Measurements from ENCODE around the gene PGAM2.

PGAM2 gene

GRCh38 chr7:44107961-44108767, 42.8 kb upstream of the PGAM2 start:
- no peak overlapping the region for H3K4me3 ChIP-seq (ENCODE audit: low read depth in 1 of 2, low read length in 2 of 2)
- H3K27ac ChIP-seq (ENCODE audit: low read length): no peak overlapping the region
- no peaks in the 10 kb centered on the region for H3K4me1 ChIP-seq (ENCODE audit: control insufficient read depth in 1 of 2, insufficient read depth in 2 of 2, low read length in 2 of 2)
- H3K27me3 ChIP-seq (ENCODE audit: low read depth, low read length): peaks cover 6% of the 10 kb centered on the region
- peaks cover 0 to 39% of the 10 kb centered on the region in 2 donors for H3K36me3 ChIP-seq (ENCODE audit: control insufficient read depth in 1 of 2, insufficient read depth in 2 of 2, low read length in 2 of 2)
- H3K9me3 ChIP-seq (ENCODE audit: control insufficient read depth in 1 of 2, low read length in 2 of 2): no peaks in the 10 kb centered on the region

DNA sequence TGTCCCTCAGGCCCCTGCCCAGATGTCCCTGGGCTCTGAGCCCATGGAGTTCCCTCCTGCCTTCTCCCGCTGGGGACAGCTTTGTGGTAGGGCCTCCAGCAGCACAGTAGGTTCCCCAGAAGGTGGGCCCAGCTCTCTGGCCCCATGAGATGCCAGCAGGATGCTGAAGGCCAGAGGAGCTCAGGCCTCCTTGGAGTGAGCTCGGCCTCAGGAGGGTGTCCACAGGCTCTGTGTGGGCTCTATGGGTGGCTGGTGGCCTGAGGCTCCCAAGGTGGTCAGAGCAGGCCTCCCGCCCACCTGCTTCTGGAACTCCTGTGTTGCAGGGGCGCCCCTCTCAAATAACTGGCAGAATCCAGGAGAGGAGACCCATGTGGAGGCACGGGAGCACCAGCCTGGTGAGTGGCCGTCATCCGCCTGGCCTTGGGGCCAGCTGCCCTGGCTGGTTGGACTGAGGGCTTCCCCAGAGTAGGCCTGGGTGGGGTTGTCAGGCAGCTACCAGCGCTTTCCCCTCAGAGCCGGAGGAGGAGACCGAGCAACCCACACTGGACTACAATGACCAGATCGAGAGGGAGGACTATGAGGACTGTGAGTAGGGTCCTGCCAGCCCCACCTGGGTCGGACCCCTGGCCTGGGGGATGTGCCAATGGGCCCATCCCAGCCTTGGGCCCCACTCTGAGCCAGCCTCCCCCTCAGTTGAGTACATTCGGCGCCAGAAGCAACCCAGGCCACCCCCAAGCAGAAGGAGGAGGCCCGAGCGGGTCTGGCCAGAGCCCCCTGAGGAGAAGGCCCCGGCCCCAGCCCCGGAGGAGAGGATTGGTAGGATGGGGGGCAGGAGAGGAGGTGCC, 42.0 kb upstream of the PGAM2 start:
- H3K27ac ChIP-seq (ENCODE audit: low read length): no peak overlapping the region
- no peaks in the 10 kb centered on the region for H3K4me1 ChIP-seq (ENCODE audit: control insufficient read depth in 1 of 2, insufficient read depth in 2 of 2, low read length in 2 of 2)
- no peak overlapping the region for H3K4me3 ChIP-seq (ENCODE audit: low read depth in 1 of 2, low read length in 2 of 2)
- H3K36me3 ChIP-seq (ENCODE audit: control insufficient read depth in 1 of 2, insufficient read depth in 2 of 2, low read length in 2 of 2): peaks cover 0 to 34% of the 10 kb centered on the region in 2 donors
- peaks cover 7% of the 10 kb centered on the region for H3K27me3 ChIP-seq (ENCODE audit: low read depth, low read length)
- H3K9me3 ChIP-seq (ENCODE audit: control insufficient read depth in 1 of 2, low read length in 2 of 2): no peaks in the 10 kb centered on the region

DNA sequence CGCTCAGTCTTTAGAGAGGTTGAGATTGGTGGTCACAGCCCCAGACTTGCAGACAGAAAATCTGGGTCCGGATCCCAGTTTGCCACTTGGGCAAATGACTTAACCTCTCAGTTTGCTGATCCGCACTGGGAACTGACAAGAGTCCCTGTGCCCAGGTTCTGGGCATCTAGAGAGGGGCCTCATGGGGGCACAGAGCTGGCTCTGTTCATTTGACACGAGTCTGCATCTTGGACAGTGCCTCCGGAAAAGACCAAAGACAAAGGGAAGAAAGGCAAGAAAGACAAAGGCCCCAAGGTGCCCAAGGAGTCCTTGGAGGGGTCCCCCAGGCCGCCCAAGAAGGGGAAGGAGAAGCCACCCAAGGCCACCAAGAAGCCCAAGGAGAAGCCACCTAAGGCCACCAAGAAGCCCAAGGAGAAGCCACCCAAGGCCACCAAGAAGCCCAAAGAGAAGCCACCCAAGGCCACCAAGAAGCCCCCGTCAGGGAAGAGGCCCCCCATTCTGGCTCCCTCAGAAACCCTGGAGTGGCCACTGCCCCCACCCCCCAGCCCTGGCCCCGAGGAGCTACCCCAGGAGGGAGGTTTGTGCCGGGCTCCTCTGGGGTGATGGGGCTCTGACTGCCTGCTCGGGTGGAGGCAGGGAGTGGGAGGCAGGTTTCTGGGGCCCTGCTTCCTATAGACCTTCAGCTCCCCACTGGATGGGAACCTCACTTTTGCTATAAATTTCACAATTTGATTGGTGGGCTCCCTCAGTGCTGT, 41.1 kb upstream of the PGAM2 start:
- Histone ChIP-seq H3K27ac (ENCODE audit: low read length) (no peak overlapping the region), H3K4me1 (ENCODE audit: control insufficient read depth in 1 of 2, insufficient read depth in 2 of 2, low read length in 2 of 2) (no peaks in the 10 kb centered on the region), H3K27me3 (ENCODE audit: low read depth, low read length) (peaks cover 7% of the 10 kb centered on the region), H3K9me3 (ENCODE audit: control insufficient read depth in 1 of 2, low read length in 2 of 2) (no peaks in the 10 kb centered on the region), H3K4me3 (ENCODE audit: low read depth in 1 of 2, low read length in 2 of 2) (peak overlapping the region in 1 of 2 donors; percentile 70), H3K36me3 (ENCODE audit: control insufficient read depth in 1 of 2, insufficient read depth in 2 of 2, low read length in 2 of 2) (peaks cover 0 to 26% of the 10 kb centered on the region in 2 donors)

DNA sequence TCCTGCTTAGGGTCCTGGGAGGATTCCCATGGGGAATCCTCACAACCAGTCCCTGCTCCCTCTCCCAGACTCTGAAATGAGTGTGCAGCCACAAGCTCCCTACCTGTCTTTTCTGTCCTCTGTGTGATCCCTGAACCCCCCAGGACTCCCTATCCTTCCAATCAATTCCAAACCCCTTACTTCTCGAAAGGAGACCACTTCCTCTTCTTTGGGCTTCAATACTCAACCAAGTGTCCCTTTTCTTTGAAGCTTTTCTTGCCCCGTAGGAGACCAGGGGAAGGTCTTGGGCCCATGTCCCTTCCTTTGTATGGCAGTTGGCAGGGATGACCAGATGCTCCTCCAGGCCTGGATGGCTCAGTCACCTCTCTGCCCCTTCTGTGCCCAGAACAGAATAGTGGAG, 40.5 kb upstream of the PGAM2 start:
- Histone ChIP-seq H3K27ac (ENCODE audit: low read length) (peak overlapping the region; percentile 83), H3K4me1 (ENCODE audit: control insufficient read depth in 1 of 2, insufficient read depth in 2 of 2, low read length in 2 of 2) (no peaks in the 10 kb centered on the region), H3K4me3 (ENCODE audit: low read depth in 1 of 2, low read length in 2 of 2) (peak overlapping the region; percentile 64 to 70), H3K27me3 (ENCODE audit: low read depth, low read length) (peaks cover 7% of the 10 kb centered on the region), H3K36me3 (ENCODE audit: control insufficient read depth in 1 of 2, insufficient read depth in 2 of 2, low read length in 2 of 2) (peaks cover 0 to 19% of the 10 kb centered on the region in 2 donors), H3K9me3 (ENCODE audit: control insufficient read depth in 1 of 2, low read length in 2 of 2) (no peaks in the 10 kb centered on the region)

DNA sequence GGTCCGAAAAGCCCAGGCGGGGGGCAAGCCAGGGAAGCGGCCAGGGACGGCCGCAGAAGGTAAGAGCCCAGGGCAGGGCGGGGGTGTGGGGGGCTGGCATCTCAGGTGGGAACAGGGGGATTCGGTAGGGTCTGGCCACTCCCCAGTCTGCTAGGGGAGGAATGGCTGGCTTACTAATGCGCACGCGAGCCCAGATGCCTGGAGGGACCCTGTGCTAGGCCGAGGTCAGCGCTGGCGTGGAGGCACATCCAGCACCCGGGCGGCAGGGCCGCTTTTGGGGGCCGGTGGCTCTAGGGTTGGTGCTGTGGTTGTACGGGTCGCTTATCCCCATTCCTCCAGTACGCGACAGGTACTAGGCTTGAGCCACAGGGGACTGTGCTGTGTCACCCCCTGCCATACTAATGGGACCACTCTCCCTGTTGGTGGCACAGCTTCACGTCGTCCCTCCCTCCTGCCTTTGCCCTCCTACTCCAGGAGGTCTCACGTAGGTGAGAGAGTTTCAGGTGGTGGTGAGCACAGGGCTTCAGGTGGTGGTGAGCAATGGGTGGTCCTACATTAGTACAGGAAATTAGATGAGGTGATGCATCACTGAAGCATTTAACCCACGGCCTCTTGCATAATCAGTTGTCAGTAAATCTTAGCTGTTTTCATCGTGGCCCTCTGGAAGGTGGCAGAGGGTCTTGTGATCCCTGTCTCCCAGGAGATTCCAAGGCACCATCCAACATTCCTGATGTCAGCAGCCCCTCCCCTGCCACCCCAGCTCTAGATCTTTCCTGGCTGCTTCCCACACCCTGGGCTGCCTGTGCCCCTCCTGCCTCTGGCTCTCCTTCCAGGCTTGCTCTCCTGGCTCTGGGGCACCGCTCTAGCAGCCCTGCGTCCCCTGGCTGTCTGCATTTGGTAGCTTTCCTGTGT, 39.7 kb upstream of the PGAM2 start:
- Histone ChIP-seq H3K36me3 (ENCODE audit: control insufficient read depth in 1 of 2, insufficient read depth in 2 of 2, low read length in 2 of 2) (peaks cover 0 to 12% of the 10 kb centered on the region in 2 donors), H3K27me3 (ENCODE audit: low read depth, low read length) (peaks cover 7% of the 10 kb centered on the region), H3K27ac (ENCODE audit: low read length) (peak overlapping the region; percentile 83), H3K9me3 (ENCODE audit: control insufficient read depth in 1 of 2, low read length in 2 of 2) (no peaks in the 10 kb centered on the region), H3K4me1 (ENCODE audit: control insufficient read depth in 1 of 2, insufficient read depth in 2 of 2, low read length in 2 of 2) (no peaks in the 10 kb centered on the region), H3K4me3 (ENCODE audit: low read depth in 1 of 2, low read length in 2 of 2) (peak overlapping the region; percentile 64 to 70)

GRCh38 chr7:44103923-44104859, 38.8 kb upstream of the PGAM2 start, which contains the start of gene AEBP1:
AEBP1 (plus strand) TSS chr7:44104345; CDS start chr7:44104666, 321 bp downstream.
- Histone ChIP-seq H3K27ac (ENCODE audit: low read length) (peak within 1 kb of the TSS; percentile 83), H3K27me3 (ENCODE audit: low read depth, low read length) (peaks cover 7% of the 10 kb centered on the region), H3K36me3 (ENCODE audit: control insufficient read depth in 1 of 2, insufficient read depth in 2 of 2, low read length in 2 of 2) (peaks cover 0 to 10% of the 10 kb centered on the region in 2 donors), H3K9me3 (ENCODE audit: control insufficient read depth in 1 of 2, low read length in 2 of 2) (no peaks in the 10 kb centered on the region), H3K4me3 (ENCODE audit: low read depth in 1 of 2, low read length in 2 of 2) (peak within 1 kb of the TSS; percentile 64 to 70), H3K4me1 (ENCODE audit: control insufficient read depth in 1 of 2, insufficient read depth in 2 of 2, low read length in 2 of 2) (no peaks in the 10 kb centered on the region)

GRCh38 chr7:44103566-44103922, 38.2 kb upstream of the PGAM2 start:
- H3K4me3 ChIP-seq (ENCODE audit: low read depth in 1 of 2, low read length in 2 of 2): no peak overlapping the region
- peaks cover 0 to 8% of the 10 kb centered on the region in 2 donors for H3K36me3 ChIP-seq (ENCODE audit: control insufficient read depth in 1 of 2, insufficient read depth in 2 of 2, low read length in 2 of 2)
- peaks cover 7% of the 10 kb centered on the region for H3K27me3 ChIP-seq (ENCODE audit: low read depth, low read length)
- H3K27ac ChIP-seq (ENCODE audit: low read length): no peak overlapping the region
- no peaks in the 10 kb centered on the region for H3K9me3 ChIP-seq (ENCODE audit: control insufficient read depth in 1 of 2, low read length in 2 of 2)
- H3K4me1 ChIP-seq (ENCODE audit: control insufficient read depth in 1 of 2, insufficient read depth in 2 of 2, low read length in 2 of 2): no peaks in the 10 kb centered on the region

DNA sequence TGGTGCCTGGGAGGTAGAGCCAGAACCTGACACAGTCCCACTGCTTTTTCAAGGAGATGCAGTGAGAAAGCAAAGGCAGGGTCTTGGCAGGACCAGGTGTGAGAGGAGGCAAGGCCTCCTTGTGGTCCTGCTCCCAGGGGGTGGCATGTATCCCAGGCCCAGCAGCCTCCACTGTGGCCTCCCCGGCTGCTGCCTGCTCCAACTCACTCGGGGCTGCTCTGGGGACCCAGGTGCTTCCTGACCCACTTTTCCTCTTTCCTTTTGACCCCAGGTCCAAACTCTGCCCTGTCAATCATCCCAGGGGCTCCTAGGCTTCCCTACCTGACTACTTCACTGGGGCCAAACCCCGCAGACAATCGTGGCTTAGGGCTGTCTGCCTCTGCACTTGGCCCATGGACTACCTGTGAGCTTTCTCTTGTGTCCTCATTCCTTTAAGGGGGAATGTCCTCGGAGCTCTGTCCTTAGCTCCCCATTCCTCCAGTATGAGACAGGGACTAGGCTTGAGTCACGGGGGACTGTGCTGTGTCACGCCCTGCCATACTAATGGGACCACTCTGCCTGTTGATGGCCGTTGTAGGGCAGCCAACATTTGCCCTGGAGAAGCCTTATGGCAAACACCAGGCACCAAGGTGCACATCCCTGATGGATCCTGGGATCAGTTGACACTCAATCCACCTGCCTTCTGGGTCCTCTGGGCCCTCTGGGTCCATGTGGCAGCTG, 37.6 kb upstream of the PGAM2 start:
- H3K4me1 ChIP-seq (ENCODE audit: control insufficient read depth in 1 of 2, insufficient read depth in 2 of 2, low read length in 2 of 2): no peaks in the 10 kb centered on the region
- H3K27me3 ChIP-seq (ENCODE audit: low read depth, low read length): peaks cover 7% of the 10 kb centered on the region
- no peak overlapping the region for H3K4me3 ChIP-seq (ENCODE audit: low read depth in 1 of 2, low read length in 2 of 2)
- peaks cover 0 to 8% of the 10 kb centered on the region in 2 donors for H3K36me3 ChIP-seq (ENCODE audit: control insufficient read depth in 1 of 2, insufficient read depth in 2 of 2, low read length in 2 of 2)
- H3K27ac ChIP-seq (ENCODE audit: low read length): no peak overlapping the region
- H3K9me3 ChIP-seq (ENCODE audit: control insufficient read depth in 1 of 2, low read length in 2 of 2): no peaks in the 10 kb centered on the region

DNA sequence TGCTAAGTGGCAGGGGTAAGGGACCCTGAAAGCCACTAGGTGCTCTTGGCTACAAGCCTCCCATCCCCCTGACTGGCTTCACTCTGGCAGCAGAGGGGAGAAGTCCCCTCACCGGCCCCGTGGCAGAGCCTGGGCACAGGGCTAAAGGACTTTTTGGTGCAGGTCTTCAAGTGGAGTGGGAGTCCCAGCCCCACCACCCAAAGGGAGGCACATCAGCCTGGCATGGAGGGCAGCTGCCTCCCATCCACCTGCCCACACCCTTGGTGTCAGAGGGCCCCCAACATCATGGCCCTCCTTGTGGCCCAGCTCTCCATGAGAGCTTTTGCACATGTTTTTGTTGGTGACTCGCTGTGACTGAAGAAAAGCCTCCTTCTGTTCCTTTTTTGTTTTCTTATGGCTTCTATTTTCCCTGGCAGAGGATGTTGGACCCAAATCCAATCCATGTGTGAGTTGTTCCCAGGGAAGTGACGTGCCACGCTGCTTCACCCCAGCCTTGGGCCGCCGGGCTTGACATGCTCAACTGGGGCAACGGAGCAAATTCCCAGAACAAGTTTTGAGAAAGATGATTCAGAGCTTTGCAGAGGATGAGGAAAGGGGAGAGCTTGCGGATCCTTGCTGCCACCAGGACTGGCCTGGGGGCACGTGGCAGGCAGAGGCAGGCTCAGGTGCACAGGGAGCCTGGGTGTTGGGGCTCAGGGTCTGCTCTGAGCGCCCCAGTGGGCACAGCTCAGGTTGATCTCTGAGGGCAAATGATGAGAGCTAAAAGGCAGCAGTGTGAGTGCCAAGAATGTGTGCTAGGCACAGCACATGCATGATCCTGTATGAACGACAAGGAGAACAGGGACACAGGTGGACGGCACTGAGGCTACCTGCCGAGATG, 36.8 kb upstream of the PGAM2 start:
- H3K27ac ChIP-seq (ENCODE audit: low read length): no peak overlapping the region
- H3K4me3 ChIP-seq (ENCODE audit: low read depth in 1 of 2, low read length in 2 of 2): no peak overlapping the region
- H3K9me3 ChIP-seq (ENCODE audit: control insufficient read depth in 1 of 2, low read length in 2 of 2): no peaks in the 10 kb centered on the region
- peaks cover 7% of the 10 kb centered on the region for H3K27me3 ChIP-seq (ENCODE audit: low read depth, low read length)
- no peaks in the 10 kb centered on the region for H3K4me1 ChIP-seq (ENCODE audit: control insufficient read depth in 1 of 2, insufficient read depth in 2 of 2, low read length in 2 of 2)
- H3K36me3 ChIP-seq (ENCODE audit: control insufficient read depth in 1 of 2, insufficient read depth in 2 of 2, low read length in 2 of 2): peaks cover 0 to 8% of the 10 kb centered on the region in 2 donors

Data from muscle layer of duodenum (tissue), 2 donors.